Parathyroid adenoma (tissue), 2 donors: ENCODE measurements around the gene HSP90AB1.

Experiments used
- H2AFZ ChIP-seq: fragments of 300-600 bp; sonication (generic); one replicate; pipeline ENCODE4 v1.7.0; 2017; ENCODE audit warnings: antibody characterized with exemption, mild to moderate bottlenecking
- H3K27ac ChIP-seq: fragments of 300-600 bp; sonication (generic); one replicate; pipeline ENCODE4 v1.7.0; 2017
- H3K27me3 ChIP-seq: fragments of 300-600 bp; sonication (generic); one replicate; pipeline ENCODE4 v1.7.0; 2017; ENCODE audit warnings: low read length; ENCODE audit not compliant: control insufficient read depth, insufficient read depth
- H3K36me3 ChIP-seq: fragments of 300-600 bp; sonication (generic); one replicate; pipeline ENCODE4 v1.7.0; 2017; ENCODE audit warnings: low read length; ENCODE audit not compliant: control insufficient read depth, insufficient read depth
- H3K4me1 ChIP-seq: fragments of 300-600 bp; sonication (generic); one replicate; pipeline ENCODE4 v1.7.0; 2017; ENCODE audit warnings: control low read depth
- H3K4me2 ChIP-seq: fragments of 300-600 bp; sonication (generic); one replicate; pipeline ENCODE4 v1.7.0; 2017; ENCODE audit warnings: low read length
- H3K4me3 ChIP-seq: fragments of 300-600 bp; sonication (generic); one replicate; pipeline ENCODE4 v1.7.0; 2017; ENCODE audit warnings: low read depth, low read length
- H3K79me2 ChIP-seq: fragments of 300-600 bp; sonication (generic); one replicate; pipeline ENCODE4 v1.7.0; 2017; ENCODE audit warnings: control low read depth
- H3K9ac ChIP-seq: fragments of 300-600 bp; sonication (generic); one replicate; pipeline ENCODE4 v1.7.0; 2017; ENCODE audit warnings: mild to moderate bottlenecking
- H3K9me3 ChIP-seq: fragments of 300-600 bp; sonication (generic); one replicate; pipeline ENCODE4 v1.7.0; 2017; ENCODE audit warnings: low read length; ENCODE audit not compliant: control insufficient read depth
- CTCF ChIP-seq: fragments of 300-600 bp; sonication (generic); IDR thresholded peaks from one replicate; pipeline ENCODE4 v1.7.0; 2017; ENCODE audit warnings: antibody characterized with exemption, mild to moderate bottlenecking
- donor health status: primary hyperparathyroidism.

The HSP90AB1 gene

GRCh38 chr6:44224029-44224964, 22.6 kb upstream of the HSP90AB1 start:
- Histone ChIP-seq H3K27ac (no peak overlapping the region), H3K4me3 (peak overlapping the region; percentile 37), H3K9ac (no peak overlapping the region), H3K36me3 (no peaks in the 10 kb centered on the region), H3K9me3 (no peaks in the 10 kb centered on the region), H3K79me2 (no peaks in the 10 kb centered on the region), H2AFZ (peak overlapping the region; percentile 80), H3K4me1 (peaks cover 14% of the 10 kb centered on the region), H3K4me2 (peak overlapping the region; percentile 88), H3K27me3 (no peaks in the 10 kb centered on the region)
- TF ChIP-seq CTCF: no peak

DNA sequence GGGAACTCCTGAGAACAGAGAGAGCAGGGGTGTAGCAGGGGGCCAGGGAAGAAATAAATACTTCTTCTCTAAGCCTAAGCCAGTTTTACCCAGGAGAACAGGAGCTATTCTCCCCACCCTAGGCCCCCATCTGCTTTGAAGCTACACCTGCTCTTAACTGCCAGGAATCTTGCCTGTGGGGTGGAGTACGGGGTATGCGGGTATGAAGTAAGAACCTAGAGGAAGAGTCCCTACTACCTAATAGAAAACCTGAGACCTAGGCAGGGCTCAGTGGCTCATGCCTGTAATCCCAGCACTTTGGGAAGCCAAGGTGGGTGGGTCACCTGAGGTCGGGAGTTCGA, 22.0 kb upstream of the HSP90AB1 start:
- Histone ChIP-seq H3K27me3 (no peaks in the 10 kb centered on the region), H3K36me3 (no peaks in the 10 kb centered on the region), H3K79me2 (no peaks in the 10 kb centered on the region), H3K9ac (no peak overlapping the region), H3K4me2 (no peak overlapping the region), H3K27ac (no peak overlapping the region), H3K9me3 (no peaks in the 10 kb centered on the region), H2AFZ (no peak overlapping the region), H3K4me1 (peaks cover 12% of the 10 kb centered on the region), H3K4me3 (no peak overlapping the region)
- no peak for TF ChIP-seq CTCF

GRCh38 chr6:44225579-44226325, 21.1 kb upstream of the HSP90AB1 start:
- H3K4me3 ChIP-seq: no peak overlapping the region
- H3K9ac ChIP-seq: no peak overlapping the region
- H3K79me2 ChIP-seq: no peaks in the 10 kb centered on the region
- H3K27me3 ChIP-seq: no peaks in the 10 kb centered on the region
- TF ChIP-seq CTCF: no peak
- H3K27ac ChIP-seq: no peak overlapping the region
- H3K36me3 ChIP-seq: no peaks in the 10 kb centered on the region
- no peaks in the 10 kb centered on the region for H3K9me3 ChIP-seq
- peaks cover 12% of the 10 kb centered on the region for H3K4me1 ChIP-seq
- H2AFZ ChIP-seq: no peak overlapping the region
- no peak overlapping the region for H3K4me2 ChIP-seq

DNA sequence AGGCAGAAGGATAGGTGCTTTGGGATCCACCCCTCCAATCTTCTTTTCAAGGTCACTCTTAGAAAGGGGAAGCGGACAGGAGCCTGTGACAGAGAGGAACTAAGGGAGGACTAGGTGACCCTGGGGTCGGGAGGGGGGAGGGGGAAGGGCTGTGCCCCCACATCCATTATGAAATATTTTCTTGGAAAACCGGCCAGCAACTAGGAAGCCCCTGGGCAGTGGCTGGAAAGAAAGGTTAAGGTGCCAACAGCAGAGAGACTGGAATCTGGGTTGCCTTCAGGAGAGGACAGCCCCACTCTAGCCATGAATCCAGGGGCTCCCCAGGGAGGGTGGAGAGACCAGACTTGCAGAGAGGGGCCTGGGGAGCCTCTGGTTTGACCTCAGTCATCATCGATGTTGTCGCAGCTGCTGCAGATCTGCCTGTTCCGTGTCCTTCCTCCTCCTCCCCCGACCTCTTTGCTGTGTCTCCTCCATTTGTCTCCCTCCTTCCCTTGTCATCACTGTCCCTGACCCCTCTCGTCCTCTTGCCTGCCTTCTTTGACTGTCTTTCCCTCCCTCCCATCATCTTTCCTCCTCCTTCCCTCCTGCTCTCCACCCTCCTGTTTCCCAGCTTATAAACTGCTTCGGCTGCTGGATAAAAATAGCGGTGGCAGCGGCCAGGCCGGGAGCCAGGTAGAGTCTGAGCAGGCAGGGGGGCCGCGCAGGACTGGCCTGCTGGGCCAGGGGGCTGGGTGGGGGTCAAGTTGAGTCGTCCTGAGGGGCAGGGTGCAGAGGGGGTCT, 20.3 kb upstream of the HSP90AB1 start:
- no peak overlapping the region for H3K9ac ChIP-seq
- H2AFZ ChIP-seq: peak overlapping the region; percentile 50
- no peaks in the 10 kb centered on the region for H3K27me3 ChIP-seq
- no peak overlapping the region for H3K4me3 ChIP-seq
- no peaks in the 10 kb centered on the region for H3K36me3 ChIP-seq
- no peak overlapping the region for H3K4me2 ChIP-seq
- H3K4me1 ChIP-seq: peaks cover 7% of the 10 kb centered on the region
- no peaks in the 10 kb centered on the region for H3K79me2 ChIP-seq
- peak overlapping the region; percentile 20 for H3K27ac ChIP-seq
- H3K9me3 ChIP-seq: no peaks in the 10 kb centered on the region
- no peak for TF ChIP-seq CTCF
